ENCODE measurements around the gene CYBRD1. TPM values are rescaled to one million over a fixed set of nuclear protein-coding genes. Genes with fewer than 3 reads are reported as not detected.
"Not testable (repeated sequence)": the region's sequence is repeated elsewhere in the genome, so short reads cannot be mapped to it uniquely, and the experiment has no call there.

The CYBRD1 gene
- total RNA-seq, 2 donors from 2014 or later: 100 to 238 TPM

DNA sequence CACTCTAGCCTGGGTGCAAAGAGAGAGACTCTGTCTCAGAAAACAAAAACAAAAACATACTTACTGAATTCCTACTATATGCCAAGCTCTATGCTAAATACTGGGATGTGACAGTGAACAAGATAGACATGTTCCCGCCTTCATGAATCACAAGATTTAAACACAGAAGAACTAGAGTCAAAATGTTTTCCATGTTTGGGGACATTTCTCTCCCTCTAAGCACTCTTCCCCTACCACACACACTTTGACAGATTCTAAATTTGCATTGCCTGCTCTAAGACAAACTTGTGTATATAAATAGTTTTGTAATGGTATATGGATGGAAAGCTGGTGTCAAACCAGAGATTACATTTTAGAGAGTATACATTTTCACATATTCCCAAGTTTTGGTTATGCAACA is 11.1 kb downstream of the CYBRD1 start:
- H3K4me1 ChIP-seq: peaks cover 0 to 19% of the 10 kb centered on the region in 2 donors
- H3K36me3 ChIP-seq: no peaks in the 10 kb centered on the region
- H3K4me3 ChIP-seq: no peak overlapping the region
- TF ChIP-seq, protein P1, sequence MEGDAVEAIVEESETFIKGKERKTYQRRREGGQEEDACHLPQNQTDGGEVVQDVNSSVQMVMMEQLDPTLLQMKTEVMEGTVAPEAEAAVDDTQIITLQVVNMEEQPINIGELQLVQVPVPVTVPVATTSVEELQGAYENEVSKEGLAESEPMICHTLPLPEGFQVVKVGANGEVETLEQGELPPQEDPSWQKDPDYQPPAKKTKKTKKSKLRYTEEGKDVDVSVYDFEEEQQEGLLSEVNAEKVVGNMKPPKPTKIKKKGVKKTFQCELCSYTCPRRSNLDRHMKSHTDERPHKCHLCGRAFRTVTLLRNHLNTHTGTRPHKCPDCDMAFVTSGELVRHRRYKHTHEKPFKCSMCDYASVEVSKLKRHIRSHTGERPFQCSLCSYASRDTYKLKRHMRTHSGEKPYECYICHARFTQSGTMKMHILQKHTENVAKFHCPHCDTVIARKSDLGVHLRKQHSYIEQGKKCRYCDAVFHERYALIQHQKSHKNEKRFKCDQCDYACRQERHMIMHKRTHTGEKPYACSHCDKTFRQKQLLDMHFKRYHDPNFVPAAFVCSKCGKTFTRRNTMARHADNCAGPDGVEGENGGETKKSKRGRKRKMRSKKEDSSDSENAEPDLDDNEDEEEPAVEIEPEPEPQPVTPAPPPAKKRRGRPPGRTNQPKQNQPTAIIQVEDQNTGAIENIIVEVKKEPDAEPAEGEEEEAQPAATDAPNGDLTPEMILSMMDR (IDR thresholded peaks at IDR 0.05): no peak
- no peak overlapping the region for H3K27ac ChIP-seq
- no peak for DNase-seq (ENCODE audit: low spot score)
- no peaks in the 10 kb centered on the region for H3K27me3 ChIP-seq
- H3K9me3 ChIP-seq: no peaks in the 10 kb centered on the region

DNA sequence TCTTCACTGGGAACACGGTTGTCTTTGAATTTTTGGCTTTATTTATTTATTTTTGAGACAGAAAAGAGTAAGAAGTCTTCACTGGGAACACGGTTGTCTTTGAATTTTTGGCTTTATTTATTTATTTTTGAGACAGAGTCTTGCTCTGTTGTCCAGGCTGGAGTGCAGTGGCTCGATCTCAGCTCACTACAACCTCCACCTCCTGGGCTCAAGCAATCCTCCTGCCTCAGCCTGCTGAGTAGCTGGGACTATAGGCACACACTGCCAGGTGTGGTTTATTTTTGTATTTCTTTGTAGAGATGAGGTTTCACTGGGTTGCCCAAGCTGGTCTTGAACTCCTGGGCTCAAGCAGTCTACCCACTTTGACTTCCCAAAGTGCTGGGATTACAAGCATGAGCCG is 13.3 kb downstream of the CYBRD1 start:
- H3K4me1 ChIP-seq: peaks cover 0 to 15% of the 10 kb centered on the region in 2 donors
- DNase-seq (ENCODE audit: low spot score); H3K4me3 ChIP-seq; H3K9me3 ChIP-seq; H3K27me3 ChIP-seq; H3K27ac ChIP-seq; H3K36me3 ChIP-seq: not testable (repeated sequence)

DNA sequence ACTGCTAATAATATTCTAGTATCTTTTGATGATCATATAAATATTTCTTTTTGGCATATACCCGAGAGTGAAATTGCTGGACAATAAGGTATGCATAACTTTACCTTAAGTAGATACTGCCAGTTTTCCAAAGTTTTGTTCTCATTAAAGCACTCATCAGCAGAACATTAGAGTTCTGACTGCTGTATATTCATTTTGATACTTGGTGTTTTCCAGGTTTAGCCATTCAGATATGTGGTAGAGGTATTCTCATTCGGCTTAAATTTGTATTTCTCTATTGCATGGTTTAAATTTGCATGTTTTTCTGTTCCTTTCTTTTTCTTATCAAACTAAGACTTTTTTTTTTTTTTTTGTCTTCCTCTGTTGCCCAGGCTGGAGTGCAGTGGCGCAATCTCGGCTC is 18.2 kb downstream of the CYBRD1 start:
- H3K36me3 ChIP-seq: peaks cover 14% of the 10 kb centered on the region
- TF ChIP-seq, protein P1 (IDR thresholded peaks at IDR 0.05): no peak
- no peak for DNase-seq (ENCODE audit: low spot score)
- H3K9me3 ChIP-seq: no peaks in the 10 kb centered on the region
- no peaks in the 10 kb centered on the region for H3K4me1 ChIP-seq
- H3K4me3 ChIP-seq: no peak overlapping the region
- no peak overlapping the region for H3K27ac ChIP-seq
- no peaks in the 10 kb centered on the region for H3K27me3 ChIP-seq

DNA sequence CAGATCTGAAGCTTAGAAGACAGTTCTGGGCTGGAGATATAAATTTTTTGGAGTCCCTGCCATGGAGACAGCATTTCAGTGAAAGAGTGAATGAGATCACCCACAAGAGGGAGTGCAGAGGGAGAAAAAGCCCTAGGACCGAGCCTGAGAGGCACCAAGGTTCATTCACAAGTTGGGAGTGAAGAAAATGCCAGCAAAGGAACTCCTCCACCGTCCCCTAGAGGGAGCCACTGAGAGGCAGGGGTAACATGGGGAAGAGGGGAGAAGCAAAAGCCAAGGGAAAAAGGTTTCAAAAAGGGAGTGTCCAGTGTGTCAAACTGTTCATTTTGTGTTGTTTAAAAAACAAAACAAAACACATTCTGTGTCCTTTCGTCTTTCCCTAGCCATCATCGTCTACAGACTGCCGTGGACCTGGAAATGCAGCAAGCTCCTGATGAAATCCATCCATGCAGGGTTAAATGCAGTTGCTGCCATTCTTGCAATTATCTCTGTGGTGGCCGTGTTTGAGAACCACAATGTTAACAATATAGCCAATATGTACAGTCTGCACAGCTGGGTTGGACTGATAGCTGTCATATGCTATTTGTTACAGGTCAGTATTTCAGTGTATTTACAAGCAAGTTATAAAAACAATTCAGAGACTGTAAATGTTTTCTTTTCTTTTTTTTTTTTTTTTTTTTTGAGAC is 19.1 kb downstream of the CYBRD1 start:
- Histone ChIP-seq H3K4me1 (no peaks in the 10 kb centered on the region), H3K27me3 (no peaks in the 10 kb centered on the region), H3K4me3 (no peak overlapping the region), H3K27ac (no peak overlapping the region), H3K36me3 (peaks cover 14% of the 10 kb centered on the region), H3K9me3 (no peaks in the 10 kb centered on the region)
- no peak for DNase-seq (ENCODE audit: low spot score)
- TF ChIP-seq, protein P1 (IDR thresholded peaks at IDR 0.05): peak in 1 of 2 donors; percentile 21

DNA sequence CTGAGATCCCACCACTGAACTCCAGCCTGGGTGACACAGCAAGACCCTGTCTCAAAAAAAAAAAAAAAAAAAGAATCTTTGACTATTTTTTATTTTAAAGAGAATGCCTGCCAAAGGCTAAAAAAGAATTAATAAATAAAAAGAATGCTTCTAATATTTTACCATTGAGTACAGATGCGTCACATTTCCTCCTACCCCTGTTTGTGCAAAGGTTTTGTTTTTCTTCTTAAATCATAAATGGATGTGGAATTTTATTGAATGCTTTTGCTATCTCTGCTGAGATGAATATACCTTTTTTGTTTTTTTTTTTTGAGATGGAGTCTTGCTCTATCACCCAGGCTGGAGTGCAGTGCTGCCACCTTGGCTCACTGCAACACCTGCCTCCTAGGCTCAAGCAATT is 22.8 kb downstream of the CYBRD1 start:
- Histone ChIP-seq H3K9me3 (no peaks in the 10 kb centered on the region), H3K4me3 (no peak overlapping the region), H3K27ac (no peak overlapping the region), H3K36me3 (peaks cover 14% of the 10 kb centered on the region), H3K27me3 (no peaks in the 10 kb centered on the region), H3K4me1 (no peaks in the 10 kb centered on the region)
- TF ChIP-seq, protein P1 (IDR thresholded peaks at IDR 0.05): no peak
- no peak for DNase-seq (ENCODE audit: low spot score)

DNA sequence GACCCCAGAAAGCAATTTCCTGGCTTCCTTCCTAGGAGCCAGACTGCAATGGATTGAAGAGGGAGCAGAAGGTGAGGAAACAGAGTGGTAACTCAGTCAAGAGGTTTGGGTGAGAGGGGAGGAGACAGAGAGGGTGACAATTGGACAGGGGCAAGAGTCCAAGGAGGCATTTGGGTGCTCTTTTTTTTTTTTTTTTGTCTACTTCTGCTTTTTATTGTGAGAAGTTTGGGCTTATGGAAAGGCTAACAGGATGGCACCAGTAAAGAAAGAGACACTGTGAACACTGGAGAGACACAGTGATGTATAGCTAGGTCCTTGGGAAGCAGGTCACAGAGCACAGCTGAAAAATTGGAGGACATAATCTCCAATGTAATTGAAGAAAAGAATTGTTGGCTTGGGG is 25.0 kb downstream of the CYBRD1 start:
- TF ChIP-seq, protein P1 (IDR thresholded peaks at IDR 0.05): no peak
- DNase-seq (ENCODE audit: low spot score): no peak
- Histone ChIP-seq H3K4me3 (no peak overlapping the region), H3K4me1 (no peaks in the 10 kb centered on the region), H3K27ac (no peak overlapping the region), H3K36me3 (peaks cover 9% of the 10 kb centered on the region), H3K9me3 (no peaks in the 10 kb centered on the region), H3K27me3 (no peaks in the 10 kb centered on the region)

Data from right atrium auricular region (tissue), 2 donors.